Measurements from ENCODE around the gene MYMK.

The MYMK gene

DNA sequence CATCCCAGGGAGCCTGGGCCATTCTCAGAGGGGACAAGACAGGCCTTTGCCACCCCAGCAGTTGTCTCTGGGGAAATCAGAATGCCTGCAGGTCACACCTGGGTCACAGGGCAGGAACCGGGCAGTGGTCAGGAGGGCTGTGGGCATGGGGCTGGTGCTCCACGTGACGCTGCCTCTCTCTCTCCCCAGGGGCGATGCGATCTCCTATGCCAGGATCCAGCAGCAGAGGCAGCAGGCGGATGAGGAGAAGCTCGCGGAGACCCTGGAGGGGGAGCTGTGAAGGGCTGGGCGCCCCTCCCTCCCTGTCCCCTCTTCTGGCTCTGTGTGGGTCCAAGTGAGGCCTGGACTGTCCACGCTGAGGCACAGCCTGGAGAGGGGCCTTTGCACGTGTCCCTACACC, 56.4 kb downstream of the MYMK start:
- DNase-seq (ENCODE audit: low read depth, low spot score), result no peak

DNA sequence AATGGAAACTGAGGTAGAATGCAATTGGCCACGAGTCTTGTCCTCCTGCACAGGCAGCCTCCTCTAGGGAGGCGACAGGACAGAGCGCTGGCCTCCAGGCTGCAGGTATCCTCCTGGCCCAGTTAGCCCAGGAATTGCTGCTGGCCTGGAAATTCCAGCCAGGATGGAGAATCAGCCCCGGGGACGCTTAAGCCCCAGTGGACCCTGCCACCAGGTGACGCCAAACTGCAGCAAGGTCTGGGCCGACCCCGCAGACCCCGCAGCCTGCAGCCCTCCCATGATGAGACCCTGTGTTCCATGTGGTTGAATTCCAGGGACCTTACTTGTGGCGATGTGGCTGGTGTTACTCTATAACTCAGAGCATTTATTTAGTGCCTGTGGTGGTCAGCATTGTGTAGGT, 57.7 kb downstream of the MYMK start:
- no peak for DNase-seq (ENCODE audit: low read depth, low spot score)

DNA sequence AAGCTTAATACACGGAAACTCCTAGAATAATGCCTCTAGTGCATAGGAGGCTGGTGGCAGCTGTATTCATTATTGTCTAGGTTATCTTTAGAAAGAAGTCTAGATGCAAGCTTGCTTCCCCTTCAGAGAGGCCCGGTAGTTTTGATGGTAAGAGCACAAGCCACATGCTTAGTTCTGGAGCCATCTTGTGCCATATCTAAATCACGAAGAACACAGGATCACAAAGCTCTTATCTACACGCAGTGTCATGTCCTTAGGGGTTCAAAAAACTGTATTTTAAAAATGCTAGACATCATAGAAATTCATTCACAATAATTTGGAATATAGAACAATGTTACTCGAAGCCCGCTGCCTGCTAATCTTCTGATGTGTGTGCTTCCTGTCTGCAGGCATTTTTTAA, 58.8 kb downstream of the MYMK start:
- DNase-seq (ENCODE audit: low read depth, low spot score), result no peak

DNA sequence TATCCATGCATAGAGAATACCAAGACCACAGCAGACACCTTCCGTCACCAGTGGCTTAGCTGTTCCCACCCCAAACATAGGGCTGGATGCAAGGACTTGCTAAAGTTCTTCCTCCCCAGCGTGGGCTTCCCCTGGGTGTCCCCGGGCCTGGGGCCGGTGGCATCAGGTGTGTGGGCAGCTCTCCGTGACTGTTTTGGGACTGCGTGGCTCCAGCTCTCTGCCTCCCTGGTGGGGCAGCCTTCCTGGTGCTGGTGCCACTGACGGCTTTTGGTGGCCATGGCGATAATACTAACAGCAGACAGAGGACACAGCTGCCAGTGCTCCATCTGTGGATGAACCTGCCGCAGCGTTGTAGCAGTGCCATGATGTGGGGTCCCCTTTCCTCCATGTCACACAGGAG, 60.1 kb downstream of the MYMK start:
- no peak for DNase-seq (ENCODE audit: low read depth, low spot score)
